HepG2 (cell line): ENCODE results near the gene WDR89. TPM values are rescaled to one million over a fixed set of nuclear protein-coding genes. Genes with fewer than 3 reads are reported as not detected.

Experiments used
- ARID3A ChIP-seq: IDR thresholded peaks from 2 replicates; pipeline ENCODE4 v1.6.1; 2012; ENCODE audit warnings: low read depth, low read length, improper control_type of control experiment
- ARID4A ChIP-seq: sonication (generic); formaldehyde crosslinking; IDR thresholded peaks from 2 replicates; pipeline ENCODE4 v1.5.0; 2020; ENCODE audit warnings: mild to moderate bottlenecking, missing genetic modification reagents, borderline replicate concordance
- ATF4 ChIP-seq, 2 experiments: fragments of 450-650 bp in 1 of 2; sonication (generic) in 1 of 2; formaldehyde crosslinking; IDR thresholded peaks; 2 replicates each; pipeline versions ENCODE4 v1.5.0 to v1.8.0; 2020 to 2022; ENCODE audit warnings: mild to moderate bottlenecking in 1 of 2, missing genetic modification reagents in 1 of 2
- CBFB ChIP-seq: sonication (generic); formaldehyde crosslinking; IDR thresholded peaks from 2 replicates; pipeline ENCODE4 v1.4.0; 2020; ENCODE audit warnings: missing genetic modification reagents
- ERF ChIP-seq: IDR thresholded peaks from 2 replicates; pipeline ENCODE4 v1.6.1; 2018; ENCODE audit warnings: missing biosample characterization, missing genetic modification reagents
- ESRRA ChIP-seq: sonication (generic); formaldehyde crosslinking; IDR thresholded peaks from 2 replicates; pipeline ENCODE4 v1.5.1; 2020; ENCODE audit warnings: mild to moderate bottlenecking, low read depth, missing genetic modification reagents
- EZH2 ChIP-seq: conservative IDR thresholded peaks from 2 replicates; pipeline ENCODE4 v1.6.1; 2012; ENCODE audit warnings: mild to moderate bottlenecking, low read depth, low read length, moderate library complexity
- KDM6A ChIP-seq: IDR thresholded peaks from 2 replicates; pipeline ENCODE4 v1.6.1; 2016; ENCODE audit warnings: low read depth
- KLF16 ChIP-seq, 2 experiments: sonication (generic) in 1 of 2; formaldehyde crosslinking in 1 of 2; IDR thresholded peaks; 2 replicates each; pipeline versions ENCODE4 v1.6.1 to v1.8.0; 2016 to 2023; ENCODE audit warnings: missing genetic modification reagents in 2 of 2, missing compliant biosample characterization in 1 of 2
- MAFG ChIP-seq: sonication (generic); formaldehyde crosslinking; IDR thresholded peaks from 2 replicates; pipeline ENCODE4 v1.5.1; 2020; ENCODE audit warnings: mild to moderate bottlenecking, missing genetic modification reagents
- MXD1 ChIP-seq: sonication (generic); formaldehyde crosslinking; IDR thresholded peaks from 2 replicates; pipeline ENCODE4 v1.4.0; 2020; ENCODE audit warnings: mild to moderate bottlenecking, missing genetic modification reagents
- TCF12 ChIP-seq, 2 experiments: fragments of 450-650 bp in 1 of 2; sonication (generic) in 1 of 2; formaldehyde crosslinking in 1 of 2; IDR thresholded peaks; 2 replicates each; pipeline versions ENCODE4 v1.6.1 to v1.8.0; 2017 to 2022; ENCODE audit warnings: antibody characterized with exemption in 1 of 2, mild to moderate bottlenecking in 1 of 2, missing genetic modification reagents in 1 of 2, moderate library complexity in 1 of 2
- TMF1 ChIP-seq: sonication (generic); formaldehyde crosslinking; IDR thresholded peaks from 2 replicates; pipeline ENCODE4 v1.8.1; 2022; ENCODE audit warnings: low read depth, missing genetic modification reagents
- U2AF2 ChIP-seq: fragments of 200-400 bp; formaldehyde crosslinking; IDR thresholded peaks from 2 replicates; pipeline ENCODE4 v1.6.1; 2017; ENCODE audit warnings: low read depth, mild to moderate bottlenecking, low read length
- ZNF501 ChIP-seq: sonication (generic); formaldehyde crosslinking; IDR thresholded peaks from 2 replicates; pipeline ENCODE4 v1.5.1; 2020; ENCODE audit warnings: mild to moderate bottlenecking, moderate library complexity, missing genetic modification reagents
- ZNF550 ChIP-seq: sonication (generic); formaldehyde crosslinking; IDR thresholded peaks from 2 replicates; pipeline ENCODE4 v1.4.0; 2020; ENCODE audit warnings: mild to moderate bottlenecking, missing genetic modification reagents, borderline replicate concordance
- ZNF598 ChIP-seq: sonication (generic); formaldehyde crosslinking; IDR thresholded peaks from 2 replicates; pipeline ENCODE4 v1.5.1; 2020; ENCODE audit warnings: mild to moderate bottlenecking, missing genetic modification reagents, borderline replicate concordance
- ZNF615 ChIP-seq: sonication (generic); formaldehyde crosslinking; IDR thresholded peaks from 2 replicates; pipeline ENCODE4 v1.5.0; 2020; ENCODE audit warnings: mild to moderate bottlenecking, missing genetic modification reagents, borderline replicate concordance
- ZNF737 ChIP-seq: sonication (generic); formaldehyde crosslinking; IDR thresholded peaks from 2 replicates; pipeline ENCODE4 v1.5.0; 2020; ENCODE audit warnings: missing genetic modification reagents, mild to moderate bottlenecking, borderline replicate concordance
- ZNF772 ChIP-seq: sonication (generic); formaldehyde crosslinking; IDR thresholded peaks from 2 replicates; pipeline ENCODE4 v1.5.0; 2020; ENCODE audit warnings: mild to moderate bottlenecking, missing genetic modification reagents
- polyA plus RNA-seq, 8 experiments: library from polyadenylated mRNA; depleted of rRNA in 3 of 8; stranded (reverse) in 7 of 8; unstranded in 1 of 8; fragments of >200 nt; fragmentation: Illumina TruSeq in 4 of 8; extraction: Trizol in 4 of 8; gene quantifications; 2 replicates each; pipeline versions ENCODE4 v1.2.1 to v1.2.3, GENCODE V29; 2011 to 2016; ENCODE audit warnings: low read depth in 4 of 8, missing spikeins in 1 of 8, mixed read lengths in 1 of 8; ENCODE audit not compliant: insufficient read depth in 1 of 8
- total RNA-seq, 5 experiments: library from RNA; depleted of rRNA; stranded (reverse); fragments of >200 nt; fragmentation: Illumina TruSeq; extraction: Trizol; gene quantifications; 2 replicates each; pipeline ENCODE4 v1.2.3, GENCODE V29; 2016; ENCODE audit warnings: low read depth in 1 of 5

WDR89 gene
- total and polyA plus RNA-seq, 2 of the 13 experiments (the other 11 are each of a cell fraction or from before 2014, with no cell fraction given): 5.2 to 20.1 TPM

GRCh38 chr14:63641473-63642228 lies at the start of gene WDR89 (continued):
- TF ChIP-seq ATF4 (CRISPR knock-in tag; IDR thresholded peaks at IDR 0.05) (peak in 1 of 2 experiments; percentile 48; a peak in 2 of 4 replicates), KDM6A (CRISPR knock-in tag) (no peak), MAFG (CRISPR knock-in tag) (no peak), U2AF2 (0 out of 2 replicates have a peak, but pooled peaks have one; percentile 23), ZNF550 (CRISPR knock-in tag) (0 out of 2 replicates have a peak, but pooled peaks have one; percentile 33), ZNF615 (CRISPR knock-in tag) (no peak), EZH2 (no peak), KLF16 (CRISPR knock-in tag; IDR thresholded peaks at IDR 0.05) (peak in 1 of 2 experiments; percentile 76; a peak in 2 of 4 replicates), ESRRA (peak; percentile 56; the same call in 1 of the 2 replicates), TCF12 (IDR thresholded peaks at IDR 0.05) (no peak), TCF12 (CRISPR knock-in tag; IDR thresholded peaks at IDR 0.05) (no peak), TMF1 (CRISPR knock-in tag) (peak; percentile 66), ZNF501 (CRISPR knock-in tag) (peak; percentile 87), CBFB (no peak), ARID3A (no peak), ZNF598 (CRISPR knock-in tag) (peak; percentile 93; the same call in 1 of the 2 replicates), ERF (peak; percentile 84), ARID4A (CRISPR knock-in tag) (peak; percentile 90), ZNF737 (CRISPR knock-in tag) (0 out of 2 replicates have a peak, but pooled peaks have one; percentile 57), MXD1 (CRISPR knock-in tag) (peak; percentile 95), ZNF772 (CRISPR knock-in tag) (peak; percentile 85)
